Effector memory CD8-positive, alpha-beta T cell (primary cell): ENCODE measurements around the gene RPS21.
A peak's percentile ranks its signal among the peaks of the same experiment; 100 is the strongest.

Source experiments
- ATAC-seq: fragments of 150-1000 bp; cut with Tn5 transposase; replicated peaks from 2 replicates; pipeline ENCODE4 v1.10.0; 2021; ENCODE audit warnings: mild to moderate bottlenecking, moderate library complexity
- DNase-seq, 3 experiments: peaks; one replicate each; pipeline ENCODE4 v3.0.0; 2021
- H3K27ac Mint-ChIP-seq, 2 donors: one replicate each; pipeline ENCODE4 v1.8.0; 2022; ENCODE audit warnings: mild to moderate bottlenecking in 2 of 2, mixed read lengths in 2 of 2, moderate library complexity in 2 of 2
- H3K27me3 Mint-ChIP-seq, 2 donors: one replicate each; pipeline ENCODE4 v1.8.0; 2022; ENCODE audit warnings: mixed read lengths in 2 of 2
- H3K36me3 Mint-ChIP-seq: one replicate; pipeline ENCODE4 v1.8.0; 2022; ENCODE audit warnings: mild to moderate bottlenecking, moderate library complexity, mixed read lengths; ENCODE audit not compliant: insufficient read depth
- H3K4me1 Mint-ChIP-seq, 2 donors: one replicate each; pipeline ENCODE4 v1.8.0; 2022; ENCODE audit warnings: low read depth in 2 of 2, mixed read lengths in 2 of 2
- H3K4me3 Mint-ChIP-seq, 2 donors: one replicate each; pipeline ENCODE4 v1.8.0; 2022; ENCODE audit warnings: mild to moderate bottlenecking in 2 of 2, mixed read lengths in 2 of 2, moderate library complexity in 2 of 2
- H3K9me3 Mint-ChIP-seq, 2 donors: one replicate each; pipeline ENCODE4 v1.8.0; 2022; ENCODE audit warnings: mixed read lengths in 2 of 2

RPS21 gene

GRCh38 chr20:62387933-62388635 lies 1.2 kb downstream of the RPS21 start:
- Mint-ChIP-seq H3K36me3 (peaks cover 43% of the 10 kb centered on the region), H3K4me1 (peaks cover 33 to 34% of the 10 kb centered on the region in 2 donors), H3K27ac (peak overlapping the region; percentile 95 to 96), H3K9me3 (no peaks in the 10 kb centered on the region), H3K4me3 (peak overlapping the region; percentile 88 to 93), H3K27me3 (no peaks in the 10 kb centered on the region)
- DNase-seq (no peak), ATAC-seq (no peak)

DNA sequence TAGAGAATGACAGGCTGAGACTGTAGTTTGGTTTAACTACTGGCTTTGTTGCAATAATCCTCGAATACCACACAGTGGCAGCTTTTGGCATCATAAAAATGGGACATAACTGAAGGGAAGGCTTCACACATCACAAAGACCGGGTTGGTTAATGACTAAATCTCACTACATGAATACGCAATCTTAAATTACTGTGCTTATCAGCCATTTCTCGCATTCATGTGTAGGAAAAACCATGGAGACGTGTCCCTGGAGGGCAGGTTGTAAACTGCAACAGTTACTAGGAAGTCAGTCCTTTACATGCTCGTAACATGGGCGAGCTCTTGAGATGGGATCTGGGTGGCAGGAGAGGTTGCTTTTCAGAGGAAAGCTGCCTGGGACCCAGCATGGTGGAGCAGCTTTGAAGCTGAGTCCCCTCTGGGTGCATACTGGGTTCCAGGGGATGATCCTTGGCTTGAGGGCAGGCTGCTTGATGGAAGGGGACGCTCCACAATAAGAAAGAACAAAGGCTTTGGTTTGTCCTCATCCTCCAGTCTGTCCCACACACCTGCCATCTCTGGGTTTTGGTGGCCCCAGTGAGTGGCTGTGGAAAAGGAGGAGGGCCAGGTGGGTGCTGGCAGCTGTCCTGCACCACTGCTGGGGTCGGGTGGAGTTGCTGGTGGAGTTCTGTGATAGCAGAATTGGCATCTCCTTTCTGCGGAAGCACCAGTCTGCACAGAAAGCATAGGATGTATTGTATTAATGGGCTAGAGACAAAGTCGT lies 2.1 kb downstream of the RPS21 start:
- DNase-seq, result no peak
- peak overlapping the region; percentile 88 to 93 for H3K4me3 Mint-ChIP-seq
- ATAC-seq, result no peak
- peaks cover 43% of the 10 kb centered on the region for H3K36me3 Mint-ChIP-seq
- H3K4me1 Mint-ChIP-seq, result peaks cover 30 to 34% of the 10 kb centered on the region in 2 donors
- H3K27ac Mint-ChIP-seq, result peak overlapping the region in 1 of 2 donors; percentile 41
- no peaks in the 10 kb centered on the region for H3K27me3 Mint-ChIP-seq
- no peaks in the 10 kb centered on the region for H3K9me3 Mint-ChIP-seq

- Mint-ChIP-seq H3K27me3 (no peaks in the 10 kb centered on the region), H3K4me1 (peaks cover 28 to 31% of the 10 kb centered on the region in 2 donors), H3K9me3 (no peaks in the 10 kb centered on the region), H3K4me3 (no peak overlapping the region), H3K27ac (peak overlapping the region in 1 of 2 donors; percentile 41), H3K36me3 (peaks cover 43% of the 10 kb centered on the region)
- DNase-seq, result no peak
- no peak for ATAC-seq
These were observed 2.7 kb downstream of the RPS21 start for GRCh38 chr20:62389601-62390087.

DNA sequence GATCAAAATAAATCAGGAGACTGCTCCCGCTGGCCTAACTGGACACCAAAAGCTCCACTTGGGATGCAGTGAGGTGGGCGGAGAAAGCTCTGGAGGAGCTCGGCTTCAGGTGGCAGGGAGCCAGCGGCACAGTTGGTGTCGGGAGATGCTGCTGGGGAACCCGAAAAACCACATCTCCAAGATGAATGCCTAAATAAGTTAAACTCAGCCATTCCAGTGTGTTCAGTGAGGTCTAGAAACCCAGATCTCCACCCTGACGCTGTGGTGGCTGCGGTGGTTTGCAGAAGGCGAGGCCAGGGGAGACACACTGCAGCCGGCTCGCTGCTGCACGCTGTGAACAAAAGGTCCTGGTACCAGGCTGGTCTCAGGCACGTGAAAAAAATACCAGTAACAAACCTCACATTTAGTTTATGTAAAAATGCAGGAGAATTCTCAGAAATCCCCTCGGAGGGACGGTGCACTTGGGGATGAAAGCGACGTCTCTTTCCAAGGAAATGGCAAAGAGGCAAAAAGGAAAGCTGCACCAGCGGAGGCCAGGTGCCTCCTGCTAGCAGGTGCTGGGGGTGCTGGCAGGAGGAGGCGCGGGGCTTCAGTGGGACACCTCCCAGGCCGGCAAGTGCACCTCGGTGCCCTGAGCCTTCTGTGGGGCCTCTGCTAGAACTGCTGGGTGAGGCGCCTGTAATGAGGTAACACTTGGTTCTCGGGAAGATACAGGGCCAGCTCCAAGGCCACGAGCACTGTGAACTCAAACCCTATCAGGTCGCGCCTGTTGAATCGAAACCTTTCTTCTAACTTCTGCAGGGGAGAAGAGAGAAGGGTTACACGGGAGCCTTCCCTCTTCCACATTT lies 3.6 kb downstream of the RPS21 start:
- Mint-ChIP-seq H3K4me3 (no peak overlapping the region), H3K4me1 (peaks cover 22% of the 10 kb centered on the region in 2 donors), H3K27me3 (no peaks in the 10 kb centered on the region), H3K27ac (peak overlapping the region in 1 of 2 donors; percentile 26), H3K9me3 (no peaks in the 10 kb centered on the region), H3K36me3 (peaks cover 39% of the 10 kb centered on the region)
- DNase-seq (no peak), ATAC-seq (no peak)

DNA sequence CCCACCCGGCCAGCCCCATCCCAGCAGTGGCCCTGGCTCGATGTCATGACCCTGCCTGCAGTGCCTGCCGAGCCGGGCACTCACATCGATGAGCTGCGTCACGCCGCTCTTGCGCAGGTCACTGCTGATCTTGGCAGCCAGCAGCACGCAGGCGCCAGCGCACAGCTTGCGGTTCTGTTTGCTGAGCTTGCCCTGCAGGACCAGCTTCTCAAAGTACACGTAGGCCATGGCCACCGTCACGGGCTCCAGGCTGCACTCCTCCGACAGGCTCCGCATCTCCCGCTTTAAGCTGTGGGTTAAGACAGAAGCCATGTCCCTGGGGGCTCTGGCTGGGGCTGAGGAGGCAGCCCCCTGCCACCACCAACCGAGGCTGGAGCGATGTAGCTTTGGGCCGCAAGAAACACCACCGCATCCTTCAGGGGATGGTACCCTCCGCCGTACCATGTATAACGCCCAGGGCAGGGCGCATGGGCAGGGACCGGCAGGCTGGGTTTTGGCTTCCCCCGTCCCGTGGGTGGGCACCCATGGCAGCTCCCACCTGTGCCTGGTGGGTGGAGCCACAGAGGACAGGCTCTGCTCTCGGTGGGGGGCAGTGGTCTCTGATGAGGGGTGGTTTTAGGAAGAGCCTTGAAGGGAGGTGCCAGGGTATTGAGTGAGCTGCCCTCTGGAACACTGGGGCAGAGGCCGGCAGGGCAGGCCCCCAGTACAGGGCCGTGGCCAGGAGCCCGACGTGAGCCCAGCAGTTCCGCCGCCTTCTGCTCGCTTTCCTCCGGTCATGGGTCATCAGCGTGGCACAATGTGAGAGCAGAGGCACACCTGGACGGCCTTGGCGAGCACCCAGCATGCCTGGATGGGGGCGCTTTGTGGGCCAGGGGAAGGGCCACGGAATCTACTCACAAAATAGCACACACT lies 4.5 kb downstream of the RPS21 start:
- Mint-ChIP-seq H3K4me3 (no peak overlapping the region), H3K27ac (peak overlapping the region in 1 of 2 donors; percentile 26), H3K4me1 (peaks cover 16 to 17% of the 10 kb centered on the region in 2 donors), H3K36me3 (peaks cover 39% of the 10 kb centered on the region), H3K9me3 (no peaks in the 10 kb centered on the region), H3K27me3 (no peaks in the 10 kb centered on the region)
- DNase-seq (no peak), ATAC-seq (no peak)

DNA sequence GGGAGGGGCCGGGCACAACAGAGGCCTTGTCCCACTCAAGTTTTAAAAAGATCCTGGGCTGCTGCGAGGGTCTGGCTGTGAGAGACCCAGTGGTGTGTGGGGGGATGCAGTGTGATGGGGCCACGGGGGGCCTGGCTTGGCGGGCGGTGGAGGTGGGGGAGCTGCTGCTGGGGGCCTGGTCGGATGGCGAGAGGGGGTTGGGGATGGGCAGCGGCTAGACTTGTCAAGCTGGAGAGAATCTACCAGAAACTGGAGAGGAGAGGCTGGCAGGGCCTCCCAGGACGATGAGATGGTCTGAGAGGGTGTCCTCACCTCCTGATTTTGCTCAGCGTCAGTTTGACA lies 5.1 kb downstream of the RPS21 start:
- H3K9me3 Mint-ChIP-seq, result no peaks in the 10 kb centered on the region
- H3K4me3 Mint-ChIP-seq, result no peak overlapping the region
- DNase-seq (no peak), ATAC-seq (no peak)
- no peaks in the 10 kb centered on the region for H3K27me3 Mint-ChIP-seq
- H3K36me3 Mint-ChIP-seq, result peaks cover 39% of the 10 kb centered on the region
- no peak overlapping the region for H3K27ac Mint-ChIP-seq
- peaks cover 16 to 17% of the 10 kb centered on the region in 2 donors for H3K4me1 Mint-ChIP-seq

DNA sequence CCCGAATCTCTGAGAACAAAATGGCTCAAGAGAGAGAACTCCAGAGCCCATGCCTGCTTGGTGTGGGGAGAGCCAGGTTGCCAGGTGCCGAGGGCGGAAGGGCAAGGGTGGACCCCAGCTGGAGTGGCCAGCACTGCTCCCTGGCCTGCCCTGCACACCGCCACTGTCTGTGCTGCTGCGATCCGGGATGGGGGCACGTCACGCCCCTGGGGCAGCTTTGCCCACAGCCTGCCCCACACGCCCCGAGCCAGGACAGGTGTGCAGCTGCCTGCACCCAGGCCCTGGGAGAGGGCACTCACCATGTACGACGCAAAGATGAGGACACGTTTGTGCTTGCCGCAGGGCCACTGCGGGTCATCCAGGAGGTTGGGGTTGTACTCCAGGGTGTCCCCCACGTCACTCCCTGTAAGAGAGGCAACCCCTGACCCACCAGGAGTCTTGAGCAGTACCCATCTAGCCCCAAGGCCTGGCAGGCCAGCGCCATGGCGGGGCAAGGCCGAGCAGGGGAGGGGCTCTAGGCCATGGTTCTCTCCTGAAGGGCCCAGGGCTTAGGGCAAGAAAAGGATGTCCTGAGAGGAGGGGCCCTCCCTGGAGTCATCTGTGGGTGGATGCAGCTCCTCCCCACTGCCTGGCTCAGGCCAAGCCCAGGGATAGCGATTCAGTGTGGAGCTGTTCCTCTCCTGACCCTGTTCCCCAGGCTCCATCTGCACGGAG lies 5.9 kb downstream of the RPS21 start:
- Mint-ChIP-seq H3K36me3 (peaks cover 40% of the 10 kb centered on the region), H3K4me1 (peaks cover 10 to 11% of the 10 kb centered on the region in 2 donors), H3K27me3 (no peaks in the 10 kb centered on the region), H3K27ac (no peak overlapping the region), H3K9me3 (peaks cover 0 to 4% of the 10 kb centered on the region in 2 donors), H3K4me3 (no peak overlapping the region)
- ATAC-seq, result no peak
- no peak for DNase-seq

DNA sequence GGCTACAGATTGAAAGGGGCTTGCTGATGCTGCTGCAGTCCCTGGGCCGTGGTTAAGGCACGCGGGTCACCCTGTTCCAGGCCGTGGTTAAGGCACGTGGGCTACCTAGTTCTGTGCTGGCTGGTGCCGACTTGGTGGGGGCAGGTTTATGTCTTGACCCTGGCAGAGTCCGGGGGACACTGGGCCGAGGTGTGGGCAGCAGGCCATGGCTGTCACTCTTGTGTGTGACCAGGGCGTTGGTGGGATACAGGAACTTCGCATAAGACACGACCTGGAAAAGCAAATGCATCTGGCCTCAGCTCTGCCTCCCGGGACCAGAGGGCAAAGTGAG lies 6.4 kb downstream of the RPS21 start:
- no peak overlapping the region for H3K4me3 Mint-ChIP-seq
- H3K4me1 Mint-ChIP-seq, result peaks cover 5 to 10% of the 10 kb centered on the region in 2 donors
- peaks cover 36% of the 10 kb centered on the region for H3K36me3 Mint-ChIP-seq
- no peak overlapping the region for H3K27ac Mint-ChIP-seq
- H3K9me3 Mint-ChIP-seq, result peaks cover 0 to 8% of the 10 kb centered on the region in 2 donors
- DNase-seq, result no peak
- ATAC-seq, result no peak
- no peaks in the 10 kb centered on the region for H3K27me3 Mint-ChIP-seq

- Mint-ChIP-seq H3K27ac (no peak overlapping the region), H3K9me3 (peaks cover 0 to 8% of the 10 kb centered on the region in 2 donors), H3K4me1 (peaks cover 2 to 9% of the 10 kb centered on the region in 2 donors), H3K4me3 (no peak overlapping the region), H3K27me3 (no peaks in the 10 kb centered on the region), H3K36me3 (peaks cover 34% of the 10 kb centered on the region)
- ATAC-seq (no peak), DNase-seq (no peak)
These were observed 6.9 kb downstream of the RPS21 start for GRCh38 chr20:62393830-62394229.

DNA sequence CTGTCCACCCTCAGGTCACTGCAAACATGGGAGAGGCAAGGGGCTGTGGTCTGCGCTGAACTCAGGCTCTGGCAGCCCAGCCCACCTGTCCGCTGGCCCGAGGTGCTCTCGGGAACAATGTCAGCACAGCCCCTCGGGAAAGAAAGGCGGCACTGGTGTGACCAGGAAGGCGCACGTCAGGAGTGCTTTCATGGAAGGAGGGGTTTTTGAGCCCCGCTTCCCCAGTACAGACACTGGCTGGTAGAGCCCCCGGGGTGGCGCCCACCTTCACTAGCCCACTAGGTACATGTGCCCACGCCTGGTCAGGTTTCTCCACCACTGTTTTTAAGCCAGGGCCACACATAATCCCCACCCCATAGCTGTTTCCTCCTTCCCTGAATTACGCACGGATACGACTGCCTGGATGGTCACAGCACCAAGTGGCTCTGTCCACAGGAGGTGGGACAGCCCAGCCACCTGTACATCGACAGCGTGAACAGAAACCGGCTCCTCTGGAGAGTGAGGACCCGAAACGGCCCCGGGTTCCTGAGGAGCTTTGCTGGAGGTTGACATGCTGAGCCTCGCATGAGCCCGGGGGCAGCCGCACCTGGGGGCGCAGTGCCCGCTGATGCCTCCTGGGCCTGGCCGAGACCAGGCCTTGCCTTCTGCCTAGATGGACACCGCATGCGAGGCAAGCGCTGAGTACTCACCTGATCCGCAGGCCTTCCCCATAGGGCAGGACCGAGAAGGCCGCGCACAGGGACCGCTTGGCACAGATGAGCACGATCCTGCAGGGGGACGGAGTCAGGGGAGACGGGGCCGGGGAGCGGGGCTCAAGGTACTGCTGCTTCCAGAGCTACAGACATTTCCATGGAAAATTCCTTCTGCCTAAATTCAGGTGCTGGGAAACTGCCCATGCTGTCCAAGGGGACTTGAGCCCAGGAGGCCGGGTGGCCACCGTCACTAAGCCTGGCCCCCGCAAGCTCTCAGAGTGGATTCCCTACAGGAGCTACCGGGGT lies 7.6 kb downstream of the RPS21 start:
- no peak for ATAC-seq
- DNase-seq, result no peak
- H3K9me3 Mint-ChIP-seq, result peaks cover 0 to 8% of the 10 kb centered on the region in 2 donors
- no peak overlapping the region for H3K4me3 Mint-ChIP-seq
- peak overlapping the region in 1 of 2 donors; percentile 67 for H3K27ac Mint-ChIP-seq
- H3K4me1 Mint-ChIP-seq, result peaks cover 2 to 9% of the 10 kb centered on the region in 2 donors
- H3K36me3 Mint-ChIP-seq, result peaks cover 30% of the 10 kb centered on the region
- H3K27me3 Mint-ChIP-seq, result no peaks in the 10 kb centered on the region
